A673 (cell line): ENCODE data around the gene CPXM1. TPM values are rescaled to one million over a fixed set of nuclear protein-coding genes. Genes with fewer than 3 reads are reported as not detected.

Experiments used
- BruUV-seq: library from RNA; stranded (reverse); fragments of 400-500 nt; replicated peaks from 2 replicates; lab custom pipeline; 2021; lab: Mats Ljungman, UMichigan
- CTCF ChIA-PET: fragments of 300-600 bp; sonication (Branson Sonifier 250); formaldehyde crosslinking; loops from one replicate; lab custom pipeline; 2022; ENCODE audit warnings: antibody characterized with exemption; lab: Charles Lee
- POLR2A ChIA-PET: fragments of 300-600 bp; sonication (Branson Sonifier 250); formaldehyde crosslinking; loops from one replicate; lab custom pipeline; 2022; ENCODE audit warnings: antibody characterized with exemption; ENCODE audit not compliant: low non-redundant PET; lab: Charles Lee
- DNase-seq: peaks from one replicate; pipeline ENCODE4 v3.0.0-alpha.2; 2015; ENCODE audit warnings: low spot score
- H3K27ac ChIP-seq: fragments of 200-600 bp; sonication (generic); 2 replicates; pipeline ENCODE4 v1.5.1; 2016; ENCODE audit warnings: mixed run types, low read depth, mild to moderate bottlenecking, mixed read lengths, antibody characterized with exemption, low read length; ENCODE audit not compliant: poor library complexity, severe bottlenecking
- H3K27me3 ChIP-seq: fragments of 200-600 bp; sonication (generic); replicated peaks from 2 replicates; pipeline ENCODE4 v1.6.1; 2017; ENCODE audit warnings: mixed run types, low read depth, mild to moderate bottlenecking, mixed read lengths, antibody characterized with exemption, low read length; ENCODE audit not compliant: insufficient read depth, poor library complexity
- H3K36me3 ChIP-seq: fragments of 200-600 bp; sonication (generic); 2 replicates; pipeline ENCODE4 v1.6.1; 2016; ENCODE audit warnings: mixed run types, mild to moderate bottlenecking, mixed read lengths, antibody characterized with exemption, low read length; ENCODE audit not compliant: insufficient read depth, poor library complexity, severe bottlenecking
- H3K4me1 ChIP-seq: fragments of 200-600 bp; sonication (generic); 2 replicates; pipeline ENCODE4 v1.6.1; 2017; ENCODE audit warnings: mixed run types, mild to moderate bottlenecking, mixed read lengths, antibody characterized with exemption, low read length; ENCODE audit not compliant: insufficient read depth, poor library complexity, severe bottlenecking
- H3K4me3 ChIP-seq: fragments of 200-600 bp; sonication (generic); 2 replicates; pipeline ENCODE4 v1.5.1; 2016; ENCODE audit warnings: low read depth, mixed run types, mild to moderate bottlenecking, mixed read lengths, low read length; ENCODE audit not compliant: poor library complexity, severe bottlenecking
- H3K9me3 ChIP-seq: fragments of 200-600 bp; sonication (generic); 2 replicates; pipeline ENCODE4 v1.6.1; 2016; ENCODE audit warnings: mixed run types, low read depth, mild to moderate bottlenecking, mixed read lengths, antibody characterized with exemption, low read length; ENCODE audit not compliant: poor library complexity, severe bottlenecking
- EZH2 ChIP-seq: fragments of 200-600 bp; sonication (generic); IDR thresholded peaks from 2 replicates; pipeline ENCODE4 v1.6.1; 2017; ENCODE audit warnings: borderline replicate concordance, low read depth, mild to moderate bottlenecking, mixed read lengths, antibody characterized with exemption, low read length; ENCODE audit not compliant: poor library complexity, severe bottlenecking
- intact Hi-C: fragments of 100-400 bp; cut with micrococcal nuclease; formaldehyde crosslinking; loops from one replicate; pipeline ENCODE4 v1.10.0; 2022; ENCODE audit not compliant: unreplicated experiment
- total RNA-seq: library from RNA; stranded (reverse); gene quantifications from 2 replicates; pipeline ENCODE4 v1.2.3, GENCODE V29; 2021
- TF ChIP-seq, protein P1 (sequence below): fragments of 300-800, 200-600 bp; sonication (generic); conservative IDR thresholded peaks from 2 replicates; pipeline ENCODE4 v1.5.1; 2017; ENCODE audit warnings: low read depth, mild to moderate bottlenecking, antibody characterized with exemption, low read length, moderate library complexity, mixed read lengths

CPXM1 gene
- total RNA-seq, 1 experiment from 2014 or later, result 3.8 TPM

DNA sequence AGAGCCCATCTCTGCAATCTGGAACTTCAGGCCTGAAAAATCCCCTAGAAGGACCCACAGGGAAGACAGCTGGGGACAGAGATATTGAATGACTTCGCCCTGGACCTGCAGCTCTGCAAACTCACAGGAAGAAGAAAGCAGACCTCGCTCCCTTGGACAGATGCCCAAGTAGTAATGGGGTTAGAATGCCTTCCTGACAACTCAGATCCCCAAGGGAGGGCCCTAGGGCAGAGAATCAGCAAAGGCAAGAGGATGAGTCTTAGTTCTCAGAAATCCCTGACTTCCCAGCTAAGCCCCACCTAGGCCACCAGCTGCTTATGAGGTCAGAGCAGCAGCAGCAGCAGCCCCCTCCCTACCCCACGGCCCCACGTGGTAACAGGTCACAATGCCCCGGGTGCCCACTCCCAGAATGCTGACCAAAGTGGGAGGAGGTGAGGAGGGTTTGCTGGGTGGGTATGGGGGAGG lies 14.2 kb upstream of the CPXM1 start, which contains the start of gene C20orf141:
C20orf141 (plus strand) TSS at position 401 of the 465 bp plus-strand sequence. CDS start 198 bp downstream, outside the sequence.
- no TSS peak for BruUV-seq
- Histone ChIP-seq H3K27ac (peak within 1 kb of the TSS; percentile 49), H3K36me3 (no peaks in the 10 kb centered on the region), H3K4me1 (peaks cover 17% of the 10 kb centered on the region), H3K27me3 (no peaks in the 10 kb centered on the region), H3K9me3 (peaks cover 17% of the 10 kb centered on the region), H3K4me3 (no peak within 1 kb of the TSS)
- peak; percentile 96 for DNase-seq
- POLR2A ChIA-PET, result no interaction called here
- intact Hi-C loops, result no loop called here
- TF ChIP-seq, protein P1, sequence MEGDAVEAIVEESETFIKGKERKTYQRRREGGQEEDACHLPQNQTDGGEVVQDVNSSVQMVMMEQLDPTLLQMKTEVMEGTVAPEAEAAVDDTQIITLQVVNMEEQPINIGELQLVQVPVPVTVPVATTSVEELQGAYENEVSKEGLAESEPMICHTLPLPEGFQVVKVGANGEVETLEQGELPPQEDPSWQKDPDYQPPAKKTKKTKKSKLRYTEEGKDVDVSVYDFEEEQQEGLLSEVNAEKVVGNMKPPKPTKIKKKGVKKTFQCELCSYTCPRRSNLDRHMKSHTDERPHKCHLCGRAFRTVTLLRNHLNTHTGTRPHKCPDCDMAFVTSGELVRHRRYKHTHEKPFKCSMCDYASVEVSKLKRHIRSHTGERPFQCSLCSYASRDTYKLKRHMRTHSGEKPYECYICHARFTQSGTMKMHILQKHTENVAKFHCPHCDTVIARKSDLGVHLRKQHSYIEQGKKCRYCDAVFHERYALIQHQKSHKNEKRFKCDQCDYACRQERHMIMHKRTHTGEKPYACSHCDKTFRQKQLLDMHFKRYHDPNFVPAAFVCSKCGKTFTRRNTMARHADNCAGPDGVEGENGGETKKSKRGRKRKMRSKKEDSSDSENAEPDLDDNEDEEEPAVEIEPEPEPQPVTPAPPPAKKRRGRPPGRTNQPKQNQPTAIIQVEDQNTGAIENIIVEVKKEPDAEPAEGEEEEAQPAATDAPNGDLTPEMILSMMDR, result no peak
- CTCF ChIA-PET, result no interaction called here

DNA sequence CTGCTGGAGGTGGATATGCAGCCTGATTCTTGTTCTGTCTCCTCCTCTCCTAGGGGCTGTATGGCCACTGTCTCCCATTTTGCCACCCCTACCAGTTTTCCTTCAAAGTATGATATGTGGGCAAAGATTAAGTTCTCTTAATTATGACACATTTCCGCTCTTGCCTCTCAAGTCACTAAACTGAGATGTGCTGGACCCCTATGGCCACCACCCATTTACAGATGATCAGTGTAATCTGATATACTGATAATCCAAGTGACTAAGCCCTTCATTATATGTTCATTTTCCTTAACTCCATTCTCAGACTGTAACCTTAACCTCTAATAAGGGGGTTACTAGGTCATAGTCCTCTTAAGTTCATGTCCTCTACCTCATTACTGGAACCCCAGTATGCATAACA lies 13.6 kb upstream of the CPXM1 start:
- no TSS peak for BruUV-seq
- peak overlapping the region; percentile 49 for H3K27ac ChIP-seq
- intact Hi-C loops, result no loop called here

DNA sequence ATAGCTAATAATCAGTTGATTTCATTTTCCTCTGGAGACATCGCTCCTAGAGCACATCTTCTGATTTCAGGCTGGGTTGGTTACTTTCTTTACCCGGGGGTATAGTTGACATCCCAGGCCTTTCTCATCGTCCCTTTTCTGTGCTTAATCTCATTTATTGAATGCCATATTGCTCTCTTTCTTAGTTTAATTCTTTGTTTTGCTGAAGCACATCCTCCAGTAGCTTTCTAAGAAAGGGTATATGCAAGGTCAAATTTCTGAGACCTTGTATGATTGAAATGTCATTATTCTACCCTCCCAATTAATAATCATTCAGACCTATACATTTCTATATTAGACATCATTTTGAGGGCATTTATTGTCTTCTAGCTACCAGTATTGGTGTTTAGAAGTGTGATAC lies 11.8 kb upstream of the CPXM1 start:
- H3K4me3 ChIP-seq, result no peak overlapping the region
- CTCF ChIA-PET, result no interaction called here
- H3K4me1 ChIP-seq, result peaks cover 17% of the 10 kb centered on the region
- intact Hi-C loops, result no loop called here
- POLR2A ChIA-PET, result no interaction called here
- H3K9me3 ChIP-seq, result peaks cover 17% of the 10 kb centered on the region
- no peaks in the 10 kb centered on the region for H3K27me3 ChIP-seq
- TF ChIP-seq, protein P1, result no peak
- no peak for TF ChIP-seq EZH2
- no peak for DNase-seq
- no TSS peak for BruUV-seq
- no peak overlapping the region for H3K27ac ChIP-seq
- H3K36me3 ChIP-seq, result no peaks in the 10 kb centered on the region

More for the DNA sequence above, 13.6 kb upstream of the CPXM1 start:
- Histone ChIP-seq H3K36me3 (no peaks in the 10 kb centered on the region), H3K4me1 (peaks cover 17% of the 10 kb centered on the region), H3K4me3 (no peak overlapping the region), H3K9me3 (peaks cover 17% of the 10 kb centered on the region), H3K27me3 (no peaks in the 10 kb centered on the region)
- POLR2A ChIA-PET, result no interaction called here
- CTCF ChIA-PET, result no interaction called here
- DNase-seq, result peak; percentile 69
- TF ChIP-seq, protein P1, result no peak
- TF ChIP-seq EZH2, result no peak
